Epithelial cell of esophagus (primary cell): ENCODE measurements around the gene PTGES.
A peak's percentile ranks its signal among the peaks of the same experiment; 100 is the strongest.

ENCODE experiments used
- DNase-seq: peaks from one replicate; pipeline ENCODE4 v3.0.0; 2010; ENCODE audit warnings: low read depth
- H3K4me3 ChIP-seq: 2 replicates; pipeline ENCODE4 v1.5.1; 2011; ENCODE audit warnings: mild to moderate bottlenecking, low read length, control low read depth
- CTCF ChIP-seq: IDR thresholded peaks from 2 replicates; pipeline ENCODE4 v1.5.1; 2011; ENCODE audit warnings: low read depth, mild to moderate bottlenecking, low read length, control low read depth, inconsistent platforms; ENCODE audit not compliant: insufficient read depth; ENCODE audit errors: missing control alignments

Gene PTGES

GRCh38 chr9:129740174-129740573, 12.7 kb downstream of the PTGES start:
- no peak overlapping the region for H3K4me3 ChIP-seq
- no peak for DNase-seq
- TF ChIP-seq CTCF: no peak

- no peak for TF ChIP-seq CTCF
- H3K4me3 ChIP-seq: no peak overlapping the region
- DNase-seq: no peak
These were observed 13.4 kb downstream of the PTGES start for GRCh38 chr9:129739432-129739831.

- H3K4me3 ChIP-seq: peak overlapping the region; percentile 46
- peak; percentile 66 for DNase-seq
- peak; percentile 83 for TF ChIP-seq CTCF
These were observed 15.2 kb downstream of the PTGES start for GRCh38 chr9:129737479-129738274.

- DNase-seq: no peak
- no peak for TF ChIP-seq CTCF
- no peak overlapping the region for H3K4me3 ChIP-seq
These were observed 16.5 kb downstream of the PTGES start for GRCh38 chr9:129736334-129736733.

GRCh38 chr9:129735546-129735945, 17.3 kb downstream of the PTGES start:
- H3K4me3 ChIP-seq: no peak overlapping the region
- DNase-seq: no peak
- no peak for TF ChIP-seq CTCF

GRCh38 chr9:129733632-129733953, 19.2 kb downstream of the PTGES start:
- no peak for TF ChIP-seq CTCF
- no peak for DNase-seq
- no peak overlapping the region for H3K4me3 ChIP-seq

GRCh38 chr9:129732946-129733631, 19.8 kb downstream of the PTGES start:
- H3K4me3 ChIP-seq: no peak overlapping the region
- no peak for TF ChIP-seq CTCF
- DNase-seq: no peak
